Trophoblast cell (in vitro differentiated cells and primary cell): ENCODE measurements around the gene CCRL2.

Experiments used
- DNase-seq, 2 donors: peaks; one replicate each; pipeline ENCODE4 v3.0.0-alpha.2; 2016
- H2AFZ ChIP-seq: 2 replicates; pipeline ENCODE4 v1.6.1; 2013; ENCODE audit warnings: low read length, moderate library complexity, mild to moderate bottlenecking; ENCODE audit not compliant: insufficient read depth, poor library complexity
- H2AK5ac ChIP-seq: 2 replicates; pipeline ENCODE4 v1.6.1; 2013; ENCODE audit warnings: mild to moderate bottlenecking, low read length
- H2BK120ac ChIP-seq: 2 replicates; pipeline ENCODE4 v1.6.1; 2013; ENCODE audit warnings: low read length, mild to moderate bottlenecking, moderate library complexity; ENCODE audit not compliant: insufficient read depth, poor library complexity
- H2BK12ac ChIP-seq: 2 replicates; pipeline ENCODE4 v1.6.1; 2013; ENCODE audit warnings: mild to moderate bottlenecking, low read length, moderate library complexity
- H2BK5ac ChIP-seq: 2 replicates; pipeline ENCODE4 v1.6.1; 2013; ENCODE audit warnings: low read length, low read depth, moderate library complexity, mild to moderate bottlenecking; ENCODE audit not compliant: poor library complexity
- H3K14ac ChIP-seq: 2 replicates; pipeline ENCODE4 v1.6.1; 2013; ENCODE audit warnings: mild to moderate bottlenecking, low read length
- H3K18ac ChIP-seq: 2 replicates; pipeline ENCODE4 v1.6.1; 2013; ENCODE audit warnings: mild to moderate bottlenecking, low read length
- H3K23ac ChIP-seq: 2 replicates; pipeline ENCODE4 v1.6.1; 2013; ENCODE audit warnings: low read length
- H3K27ac ChIP-seq: 2 replicates; pipeline ENCODE4 v1.5.1; 2013; ENCODE audit warnings: low read depth, mild to moderate bottlenecking, inconsistent platforms, low read length, moderate library complexity
- H3K27me3 ChIP-seq: 2 replicates; pipeline ENCODE4 v1.6.1; 2013; ENCODE audit warnings: inconsistent platforms, mild to moderate bottlenecking, low read length, moderate library complexity; ENCODE audit not compliant: insufficient read depth
- H3K36me3 ChIP-seq, 2 experiments: 1 replicate in 1 of 2; 2 replicates in 1 of 2; pipeline ENCODE4 v1.6.1; 2013; ENCODE audit warnings: low read length in 2 of 2, mild to moderate bottlenecking in 2 of 2, moderate library complexity in 1 of 2; ENCODE audit not compliant: insufficient read depth in 2 of 2, control insufficient read depth in 1 of 2
- H3K4ac ChIP-seq: 2 replicates; pipeline ENCODE4 v1.6.1; 2013; ENCODE audit warnings: low read depth, mild to moderate bottlenecking, low read length, moderate library complexity
- H3K4me1 ChIP-seq, 2 experiments: 1 replicate in 1 of 2; 2 replicates in 1 of 2; pipeline ENCODE4 v1.6.1; 2013; ENCODE audit warnings: low read length in 2 of 2, mild to moderate bottlenecking in 2 of 2, moderate library complexity in 1 of 2; ENCODE audit not compliant: insufficient read depth in 2 of 2, control insufficient read depth in 1 of 2
- H3K4me2 ChIP-seq: 2 replicates; pipeline ENCODE4 v1.6.1; 2013; ENCODE audit warnings: inconsistent platforms, mild to moderate bottlenecking, low read length, moderate library complexity
- H3K4me3 ChIP-seq: 2 replicates; pipeline ENCODE4 v1.5.1; 2013; ENCODE audit warnings: mild to moderate bottlenecking, low read depth, low read length, inconsistent platforms
- H3K79me1 ChIP-seq: one replicate; pipeline ENCODE4 v1.6.1; 2013; ENCODE audit warnings: low read length
- H3K79me2 ChIP-seq: 2 replicates; pipeline ENCODE4 v1.6.1; 2013; ENCODE audit warnings: low read length, mild to moderate bottlenecking; ENCODE audit not compliant: control insufficient read depth, insufficient read depth, poor library complexity
- H3K9ac ChIP-seq: 2 replicates; pipeline ENCODE4 v1.6.1; 2013; ENCODE audit warnings: mild to moderate bottlenecking, low read length
- H3K9me3 ChIP-seq: 2 replicates; pipeline ENCODE4 v1.6.1; 2013; ENCODE audit warnings: low read depth, mild to moderate bottlenecking, control low read depth, inconsistent platforms, low read length; ENCODE audit not compliant: insufficient read depth
- H4K12ac ChIP-seq: 2 replicates; pipeline ENCODE4 v1.6.1; 2013; ENCODE audit warnings: low read depth, mild to moderate bottlenecking, low read length, moderate library complexity
- H4K8ac ChIP-seq: 2 replicates; pipeline ENCODE4 v1.6.1; 2013; ENCODE audit warnings: low read depth, mild to moderate bottlenecking, low read length, moderate library complexity
- H4K91ac ChIP-seq: one replicate; pipeline ENCODE4 v1.6.1; 2013; ENCODE audit warnings: low read depth, mild to moderate bottlenecking, low read length, moderate library complexity
- WGBS: extraction: QIAGEN DNeasy Blood & Tissue Kit; methylation state at CpG from one replicate; pipeline ENCODE4 v1.1.7; 2013; ENCODE audit warnings: missing lambda C conversion rate; ENCODE audit not compliant: insufficient read length, insufficient coverage; ENCODE audit errors: extremely low coverage; 5-methylcytosine and 5-hydroxymethylcytosine counted together

CCRL2 gene

DNA sequence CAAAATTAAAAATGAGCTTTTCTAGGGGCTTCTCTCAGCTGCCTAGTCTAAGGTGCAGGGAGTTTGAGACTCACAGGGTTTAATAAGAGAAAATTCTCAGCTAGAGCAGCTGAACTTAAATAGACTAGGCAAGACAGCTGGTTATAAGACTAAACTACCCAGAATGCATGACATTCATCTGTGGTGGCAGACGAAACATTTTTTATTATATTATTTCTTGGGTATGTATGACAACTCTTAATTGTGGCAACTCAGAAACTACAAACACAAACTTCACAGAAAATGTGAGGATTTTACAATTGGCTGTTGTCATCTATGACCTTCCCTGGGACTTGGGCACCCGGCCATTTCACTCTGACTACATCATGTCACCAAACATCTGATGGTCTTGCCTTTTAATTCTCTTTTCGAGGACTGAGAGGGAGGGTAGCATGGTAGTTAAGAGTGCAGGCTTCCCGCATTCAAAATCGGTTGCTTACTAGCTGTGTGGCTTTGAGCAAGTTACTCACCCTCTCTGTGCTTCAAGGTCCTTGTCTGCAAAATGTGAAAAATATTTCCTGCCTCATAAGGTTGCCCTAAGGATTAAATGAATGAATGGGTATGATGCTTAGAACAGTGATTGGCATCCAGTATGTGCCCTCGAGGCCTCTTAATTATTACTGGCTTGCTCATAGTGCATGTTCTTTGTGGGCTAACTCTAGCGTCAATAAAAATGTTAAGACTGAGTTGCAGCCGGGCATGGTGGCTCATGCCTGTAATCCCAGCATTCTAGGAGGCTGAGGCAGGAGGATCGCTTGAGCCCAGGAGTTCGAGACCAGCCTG is 35.3 kb upstream of the CCRL2 start:
- Histone ChIP-seq H3K79me2 (no peaks in the 10 kb centered on the region), H3K23ac (no peak overlapping the region), H2AFZ (no peak overlapping the region), H4K12ac (no peak overlapping the region), H3K36me3 (no peaks in the 10 kb centered on the region), H2AK5ac (no peak overlapping the region), H3K79me1 (no peaks in the 10 kb centered on the region), H3K14ac (no peak overlapping the region), H2BK120ac (no peak overlapping the region), H2BK12ac (no peak overlapping the region), H3K4me2 (no peak overlapping the region), H3K27me3 (no peaks in the 10 kb centered on the region), H3K9me3 (peaks cover 2% of the 10 kb centered on the region), H3K9ac (no peak overlapping the region), H3K4me1 (peaks cover 0 to 1% of the 10 kb centered on the region in 2 experiments), H3K27ac (no peak overlapping the region), H3K4ac (no peak overlapping the region), H3K4me3 (no peak overlapping the region), H2BK5ac (no peak overlapping the region), H4K8ac (no peak overlapping the region), H4K91ac (no peak overlapping the region), H3K18ac (no peak overlapping the region)
- DNase-seq = peak; percentile 43 to 54
- no CpG with 5 or more reads among the region's 10 CpGs for WGBS

- Histone ChIP-seq H3K4me1 (peaks cover 0 to 1% of the 10 kb centered on the region in 2 experiments), H4K91ac (peak overlapping the region; percentile 18), H3K18ac (no peak overlapping the region), H3K23ac (no peak overlapping the region), H2BK120ac (no peak overlapping the region), H2AFZ (no peak overlapping the region), H3K79me1 (no peaks in the 10 kb centered on the region), H4K12ac (no peak overlapping the region), H2BK5ac (no peak overlapping the region), H3K9me3 (peaks cover 2% of the 10 kb centered on the region), H3K9ac (no peak overlapping the region), H3K79me2 (no peaks in the 10 kb centered on the region), H3K36me3 (no peaks in the 10 kb centered on the region), H3K4ac (no peak overlapping the region), H2AK5ac (no peak overlapping the region), H3K27me3 (no peaks in the 10 kb centered on the region), H3K14ac (no peak overlapping the region), H3K4me2 (no peak overlapping the region), H3K4me3 (no peak overlapping the region), H4K8ac (no peak overlapping the region), H2BK12ac (no peak overlapping the region), H3K27ac (no peak overlapping the region)
- DNase-seq = peak in 1 of 2 donors; percentile 40
- WGBS = no CpG with 5 or more reads among the region's 9 CpGs
Observed at GRCh38 chr3:46372492-46373359, 34.3 kb upstream of the CCRL2 start.

GRCh38 chr3:46374755-46375154 is 32.3 kb upstream of the CCRL2 start:
- Histone ChIP-seq H4K8ac (no peak overlapping the region), H3K18ac (no peak overlapping the region), H4K12ac (no peak overlapping the region), H4K91ac (no peak overlapping the region), H3K23ac (peak overlapping the region; percentile 54), H3K4me1 (peaks cover 0 to 1% of the 10 kb centered on the region in 2 experiments), H2AK5ac (no peak overlapping the region), H3K36me3 (no peaks in the 10 kb centered on the region), H3K79me1 (no peaks in the 10 kb centered on the region), H3K9me3 (peaks cover 2% of the 10 kb centered on the region), H3K79me2 (no peaks in the 10 kb centered on the region), H3K14ac (no peak overlapping the region), H3K27ac (no peak overlapping the region), H3K27me3 (no peaks in the 10 kb centered on the region), H2BK120ac (no peak overlapping the region), H3K9ac (no peak overlapping the region), H2AFZ (no peak overlapping the region), H2BK12ac (no peak overlapping the region), H3K4ac (no peak overlapping the region), H3K4me3 (no peak overlapping the region), H2BK5ac (no peak overlapping the region), H3K4me2 (no peak overlapping the region)
- WGBS = 100% methylated on average over 2 of the region's 3 CpGs
- no peak for DNase-seq

DNA sequence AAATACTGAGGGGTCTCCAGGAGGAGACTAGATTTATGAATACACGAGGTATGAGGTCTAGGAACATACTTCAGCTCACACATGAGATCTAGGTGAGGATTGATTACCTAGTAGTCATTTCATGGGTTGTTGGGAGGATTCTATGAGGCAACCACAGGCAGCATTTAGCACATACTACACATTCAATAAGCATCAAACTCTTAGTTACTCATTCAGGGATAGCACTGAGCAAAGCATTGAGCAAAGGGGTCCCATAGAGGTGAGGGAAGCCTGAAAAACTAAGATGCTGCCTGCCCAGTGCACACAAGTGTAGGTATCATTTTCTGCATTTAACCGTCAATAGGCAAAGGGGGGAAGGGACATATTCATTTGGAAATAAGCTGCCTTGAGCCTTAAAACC is 31.8 kb upstream of the CCRL2 start:
- Histone ChIP-seq H3K9me3 (peaks cover 2% of the 10 kb centered on the region), H3K79me1 (no peaks in the 10 kb centered on the region), H2AFZ (no peak overlapping the region), H3K4me2 (no peak overlapping the region), H2BK5ac (no peak overlapping the region), H3K9ac (no peak overlapping the region), H2BK120ac (no peak overlapping the region), H3K79me2 (no peaks in the 10 kb centered on the region), H2AK5ac (no peak overlapping the region), H4K91ac (no peak overlapping the region), H3K36me3 (no peaks in the 10 kb centered on the region), H3K27ac (no peak overlapping the region), H3K4me1 (peaks cover 0 to 1% of the 10 kb centered on the region in 2 experiments), H3K23ac (no peak overlapping the region), H3K27me3 (no peaks in the 10 kb centered on the region), H3K4ac (no peak overlapping the region), H3K18ac (no peak overlapping the region), H3K4me3 (no peak overlapping the region), H4K8ac (no peak overlapping the region), H3K14ac (no peak overlapping the region), H4K12ac (no peak overlapping the region), H2BK12ac (no peak overlapping the region)
- DNase-seq = no peak
- WGBS = no CpG with 5 or more reads among the region's 2 CpGs
